ENCODE data around the gene ASTN2. TPM values are rescaled to one million over a fixed set of nuclear protein-coding genes. Genes with fewer than 3 reads are reported as not detected.

ASTN2 gene
- total RNA-seq, 1 donor from 2014 or later = 15.9 TPM

- no peak for TF ChIP-seq CTCF (conservative IDR thresholded peaks at IDR 0.05)
- Mint-ChIP-seq H3K36me3 (no peaks in the 10 kb centered on the region), H3K4me3 (no peak overlapping the region), H3K4me1 (ENCODE audit: unreplicated experiment) (no peaks in the 10 kb centered on the region), H3K27ac (no peak overlapping the region), H3K9me3 (no peaks in the 10 kb centered on the region), H3K27me3 (no peaks in the 10 kb centered on the region)
- no peak for DNase-seq (ENCODE audit: extremely low spot score, unreplicated experiment)
Observed at GRCh38 chr9:117365438-117365837, 49.4 kb downstream of the ASTN2 start.

- Mint-ChIP-seq H3K27me3 (no peaks in the 10 kb centered on the region), H3K4me1 (ENCODE audit: unreplicated experiment) (no peaks in the 10 kb centered on the region), H3K27ac (no peak overlapping the region), H3K36me3 (no peaks in the 10 kb centered on the region), H3K9me3 (no peaks in the 10 kb centered on the region), H3K4me3 (no peak overlapping the region)
- DNase-seq (ENCODE audit: extremely low spot score, unreplicated experiment) = no peak
- no peak for TF ChIP-seq CTCF (conservative IDR thresholded peaks at IDR 0.05)
Observed at GRCh38 chr9:117363006-117363405, 51.9 kb downstream of the ASTN2 start.

GRCh38 chr9:117359910-117360309, 54.9 kb downstream of the ASTN2 start:
- H3K36me3 Mint-ChIP-seq = no peaks in the 10 kb centered on the region
- no peaks in the 10 kb centered on the region for H3K9me3 Mint-ChIP-seq
- H3K27me3 Mint-ChIP-seq = no peaks in the 10 kb centered on the region
- no peak for DNase-seq (ENCODE audit: extremely low spot score, unreplicated experiment)
- no peak overlapping the region for H3K4me3 Mint-ChIP-seq
- TF ChIP-seq CTCF (conservative IDR thresholded peaks at IDR 0.05) = no peak
- no peaks in the 10 kb centered on the region for H3K4me1 Mint-ChIP-seq (ENCODE audit: unreplicated experiment)
- H3K27ac Mint-ChIP-seq = no peak overlapping the region

GRCh38 chr9:117355542-117355941, 59.3 kb downstream of the ASTN2 start:
- no peaks in the 10 kb centered on the region for H3K36me3 Mint-ChIP-seq
- H3K4me1 Mint-ChIP-seq (ENCODE audit: unreplicated experiment) = no peaks in the 10 kb centered on the region
- no peaks in the 10 kb centered on the region for H3K9me3 Mint-ChIP-seq
- TF ChIP-seq CTCF (conservative IDR thresholded peaks at IDR 0.05) = no peak
- H3K4me3 Mint-ChIP-seq = no peak overlapping the region
- no peaks in the 10 kb centered on the region for H3K27me3 Mint-ChIP-seq
- H3K27ac Mint-ChIP-seq = no peak overlapping the region
- DNase-seq (ENCODE audit: extremely low spot score, unreplicated experiment) = no peak

- Mint-ChIP-seq H3K4me3 (no peak overlapping the region), H3K27me3 (no peaks in the 10 kb centered on the region), H3K4me1 (ENCODE audit: unreplicated experiment) (no peaks in the 10 kb centered on the region), H3K36me3 (no peaks in the 10 kb centered on the region), H3K27ac (no peak overlapping the region), H3K9me3 (no peaks in the 10 kb centered on the region)
- no peak for DNase-seq (ENCODE audit: extremely low spot score, unreplicated experiment)
- no peak for TF ChIP-seq CTCF (conservative IDR thresholded peaks at IDR 0.05)
Observed at GRCh38 chr9:117354997-117355396, 59.9 kb downstream of the ASTN2 start.

- DNase-seq (ENCODE audit: extremely low spot score, unreplicated experiment) = no peak
- no peaks in the 10 kb centered on the region for H3K9me3 Mint-ChIP-seq
- no peaks in the 10 kb centered on the region for H3K36me3 Mint-ChIP-seq
- H3K27me3 Mint-ChIP-seq = no peaks in the 10 kb centered on the region
- H3K4me3 Mint-ChIP-seq = no peak overlapping the region
- TF ChIP-seq CTCF (conservative IDR thresholded peaks at IDR 0.05) = no peak
- H3K27ac Mint-ChIP-seq = no peak overlapping the region
- no peaks in the 10 kb centered on the region for H3K4me1 Mint-ChIP-seq (ENCODE audit: unreplicated experiment)
Observed at GRCh38 chr9:117354244-117354847, 60.5 kb downstream of the ASTN2 start.
